H54 (cell line): ENCODE measurements around the gene EMILIN1.
A peak's percentile ranks its signal among the peaks of the same experiment; 100 is the strongest.

Experiments
- DNase-seq: peaks from one replicate; pipeline ENCODE4 v3.0.0; 2011; ENCODE audit warnings: low spot score, mixed read lengths; ENCODE audit not compliant: insufficient read length
- FAIRE-seq: peaks from 3 replicates; lab custom pipeline; 2011; peaks lifted over from hg19 to GRCh38; lab: Jason Lieb, UNC
- POLR2A ChIP-seq: IDR thresholded peaks from 2 replicates; pipeline ENCODE4 v1.6.1; 2011; ENCODE audit warnings: low read depth, mild to moderate bottlenecking, low read length

Gene EMILIN1

GRCh38 chr2:27123302-27124150 is 45.1 kb downstream of the EMILIN1 start, which contains the start of gene ABHD1:
ABHD1 (plus strand) TSS chr2:27123815; CDS start chr2:27123949, 134 bp downstream.
- DNase-seq (peak; percentile 67), FAIRE-seq (no peak)
- peak; percentile 49; the same call in 1 of the 2 replicates for TF ChIP-seq POLR2A

GRCh38 chr2:27125104-27125503 is 46.7 kb downstream of the EMILIN1 start:
- no peak for TF ChIP-seq POLR2A
- DNase-seq: no peak
- FAIRE-seq: no peak

- TF ChIP-seq POLR2A: no peak
- DNase-seq: no peak
- FAIRE-seq: no peak
These were observed 47.9 kb downstream of the EMILIN1 start for GRCh38 chr2:27126252-27126710.

- DNase-seq: no peak
- FAIRE-seq: no peak
- no peak for TF ChIP-seq POLR2A
These were observed 49.7 kb downstream of the EMILIN1 start for GRCh38 chr2:27127883-27128667.

GRCh38 chr2:27128668-27129571 is 50.5 kb downstream of the EMILIN1 start:
- DNase-seq (no peak), FAIRE-seq (no peak)
- no peak for TF ChIP-seq POLR2A

- no peak for TF ChIP-seq POLR2A
- DNase-seq: no peak
- no peak for FAIRE-seq
These were observed 52.0 kb downstream of the EMILIN1 start for GRCh38 chr2:27130396-27130795.

- DNase-seq: no peak
- FAIRE-seq: no peak
- TF ChIP-seq POLR2A: no peak
These were observed 53.0 kb downstream of the EMILIN1 start for GRCh38 chr2:27131429-27131828.

DNA sequence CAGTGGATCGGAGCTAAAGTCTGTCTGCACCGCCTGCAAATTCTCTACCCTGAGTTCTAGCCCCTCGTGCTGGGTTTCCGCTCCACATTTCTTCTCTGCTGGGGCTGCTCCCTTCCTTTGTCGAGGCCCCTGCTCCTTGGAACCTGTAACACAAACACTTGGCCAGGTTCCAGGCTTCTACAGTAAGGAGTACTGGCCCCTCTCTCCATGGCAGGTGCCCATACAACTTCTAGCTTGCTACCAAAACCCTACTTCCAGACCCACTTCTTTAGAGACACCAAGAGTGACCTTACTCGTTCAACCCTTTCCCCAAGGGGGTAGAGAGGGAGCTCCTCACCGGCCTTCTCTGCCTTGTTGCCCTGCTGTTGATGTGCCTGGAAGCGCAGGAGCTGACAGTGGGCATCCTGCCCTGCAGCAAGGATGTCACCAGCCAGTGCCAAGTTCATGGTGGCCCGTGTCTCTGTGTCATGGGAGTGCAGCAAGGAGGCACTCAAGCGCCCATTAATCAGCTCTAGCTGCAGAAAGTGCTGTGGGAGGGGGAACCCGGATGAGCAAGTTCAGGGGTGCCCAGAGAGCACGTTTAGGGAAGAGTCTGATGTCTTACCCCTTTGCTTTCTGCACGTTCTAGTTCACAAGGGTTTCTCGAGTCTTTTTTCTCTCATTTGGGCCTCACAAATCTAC is 54.9 kb downstream of the EMILIN1 start:
- DNase-seq: no peak
- no peak for FAIRE-seq
- no peak for TF ChIP-seq POLR2A

DNA sequence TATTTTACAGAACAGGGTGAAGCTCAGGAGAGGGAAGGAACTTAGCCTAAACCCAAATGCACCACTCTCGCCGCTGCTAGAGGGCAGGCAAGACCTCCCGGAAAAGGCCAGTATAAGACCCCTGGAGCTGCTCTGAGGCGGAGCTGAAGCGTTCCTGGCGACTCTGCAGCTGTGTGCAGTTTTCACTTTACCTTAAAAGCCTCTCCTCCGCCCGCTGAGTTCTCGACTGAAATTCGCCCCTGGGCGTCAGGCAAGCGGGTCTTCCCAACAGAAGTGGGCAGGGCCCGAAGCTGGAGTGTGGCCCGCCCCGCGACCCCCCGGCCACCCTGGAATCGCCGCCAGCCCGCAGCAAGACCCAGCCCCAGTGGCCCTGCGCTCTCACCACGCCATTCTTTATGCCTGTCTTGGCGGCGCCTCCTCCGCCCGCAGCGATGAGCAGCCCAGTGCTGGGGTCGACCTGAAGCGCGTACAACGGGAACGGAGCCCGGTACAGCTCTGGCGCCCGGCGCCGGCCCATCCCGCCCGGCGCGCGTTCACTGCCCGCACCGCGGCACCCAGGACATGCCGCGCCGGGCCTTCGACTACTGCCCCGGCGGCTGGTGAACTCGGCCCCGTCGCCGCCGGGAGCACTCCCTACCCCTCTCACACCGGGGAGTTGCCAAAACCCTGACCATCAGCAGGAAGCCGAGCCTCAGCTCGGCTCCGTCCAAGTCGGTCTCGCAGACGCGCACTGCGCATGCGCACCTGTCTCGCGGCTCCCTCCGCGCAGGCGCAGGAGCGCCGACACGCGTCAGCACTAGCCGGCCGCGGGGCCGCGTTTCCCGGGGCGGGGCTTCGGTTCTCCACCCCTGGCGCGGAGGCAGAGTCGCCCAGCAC is 55.7 kb downstream of the EMILIN1 start, which contains the start of gene PREB:
TSS of gene PREB (minus strand) at position 732 of the 876 bp plus-strand sequence. CDS start at position 517, 215 bp downstream.
- peak; percentile 95 for TF ChIP-seq POLR2A
- FAIRE-seq (no peak), DNase-seq (peak; percentile 99)

- FAIRE-seq (no peak), DNase-seq (no peak)
- no peak for TF ChIP-seq POLR2A
These were observed 56.5 kb downstream of the EMILIN1 start for GRCh38 chr2:27134781-27135477.

DNA sequence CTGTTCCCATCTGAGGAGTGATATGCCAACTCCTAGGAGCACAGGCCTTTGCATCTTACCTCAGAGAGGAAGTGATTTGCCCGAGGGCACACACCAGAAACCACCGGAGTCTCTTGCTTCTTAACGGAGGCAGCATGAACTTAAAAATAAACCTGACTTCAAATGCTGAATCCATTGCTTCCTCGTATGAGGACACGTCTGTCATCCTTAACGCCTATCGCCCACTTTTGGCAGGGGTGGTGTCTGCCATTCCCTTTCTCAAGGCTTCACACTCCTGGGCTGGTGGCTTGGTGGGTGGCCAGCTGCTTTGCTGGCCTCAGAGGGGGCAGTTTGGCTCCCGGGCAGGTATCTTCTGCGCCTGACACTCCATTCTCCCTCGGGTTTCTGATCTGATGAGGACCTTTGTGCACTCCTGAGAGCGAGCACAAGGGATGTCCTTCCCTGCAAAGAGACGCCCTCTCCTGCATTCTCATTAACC is 57.1 kb downstream of the EMILIN1 start:
- TF ChIP-seq POLR2A: no peak
- DNase-seq (no peak), FAIRE-seq (no peak)
